DOHH2 (cell line): ENCODE measurements around the gene KIFBP.

Source experiments
- EZH2phosphoT487 ChIP-seq: fragments of 200-600 bp; sonication (generic); IDR thresholded peaks from 2 replicates; pipeline ENCODE4 v1.6.1; 2017; ENCODE audit warnings: borderline replicate concordance, mild to moderate bottlenecking, antibody characterized with exemption, low read length, moderate library complexity, mixed read lengths
- TF ChIP-seq, protein P1 (sequence below): fragments of 200-600 bp; sonication (generic); IDR thresholded peaks from one replicate; pipeline ENCODE4 v1.5.1; 2014; ENCODE audit warnings: antibody characterized with exemption, mild to moderate bottlenecking, low read depth, low read length; ENCODE audit not compliant: poor library complexity, severe bottlenecking

GRCh38 chr10:69014171-69014570 is 25.6 kb downstream of the KIFBP start:
- TF ChIP-seq, protein P1, sequence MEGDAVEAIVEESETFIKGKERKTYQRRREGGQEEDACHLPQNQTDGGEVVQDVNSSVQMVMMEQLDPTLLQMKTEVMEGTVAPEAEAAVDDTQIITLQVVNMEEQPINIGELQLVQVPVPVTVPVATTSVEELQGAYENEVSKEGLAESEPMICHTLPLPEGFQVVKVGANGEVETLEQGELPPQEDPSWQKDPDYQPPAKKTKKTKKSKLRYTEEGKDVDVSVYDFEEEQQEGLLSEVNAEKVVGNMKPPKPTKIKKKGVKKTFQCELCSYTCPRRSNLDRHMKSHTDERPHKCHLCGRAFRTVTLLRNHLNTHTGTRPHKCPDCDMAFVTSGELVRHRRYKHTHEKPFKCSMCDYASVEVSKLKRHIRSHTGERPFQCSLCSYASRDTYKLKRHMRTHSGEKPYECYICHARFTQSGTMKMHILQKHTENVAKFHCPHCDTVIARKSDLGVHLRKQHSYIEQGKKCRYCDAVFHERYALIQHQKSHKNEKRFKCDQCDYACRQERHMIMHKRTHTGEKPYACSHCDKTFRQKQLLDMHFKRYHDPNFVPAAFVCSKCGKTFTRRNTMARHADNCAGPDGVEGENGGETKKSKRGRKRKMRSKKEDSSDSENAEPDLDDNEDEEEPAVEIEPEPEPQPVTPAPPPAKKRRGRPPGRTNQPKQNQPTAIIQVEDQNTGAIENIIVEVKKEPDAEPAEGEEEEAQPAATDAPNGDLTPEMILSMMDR: no peak
- no peak for TF ChIP-seq EZH2phosphoT487
